OCI-LY7 (cell line): ENCODE results near the gene ZNF536. TPM values are rescaled to one million over a fixed set of nuclear protein-coding genes. Genes with fewer than 3 reads are reported as not detected.

ENCODE experiments used
- BruUV-seq: library from RNA; stranded (reverse); fragments of 400-500 nt; replicated peaks from 2 replicates; lab custom pipeline; 2021; lab: Mats Ljungman, UMichigan
- CTCF ChIA-PET: fragments of 300-600 bp; sonication (Branson Sonifier 250); formaldehyde crosslinking; loops from one replicate; lab custom pipeline; 2022; ENCODE audit warnings: antibody characterized with exemption; ENCODE audit not compliant: unreplicated experiment; lab: Charles Lee
- POLR2A ChIA-PET: fragments of 300-600 bp; sonication (Branson Sonifier 250); formaldehyde crosslinking; loops from one replicate; lab custom pipeline; 2022; ENCODE audit warnings: antibody characterized with exemption; lab: Charles Lee
- DNase-seq: peaks from one replicate; pipeline ENCODE4 v3.0.0-alpha.2; 2015; ENCODE audit warnings: low spot score
- H2AFZ ChIP-seq: fragments of 200-600 bp; sonication (generic), shearing (Covaris generic); 2 replicates; pipeline ENCODE4 v1.6.1; 2014; ENCODE audit warnings: mild to moderate bottlenecking, antibody characterized with exemption, low read length, moderate library complexity
- H3K27ac ChIP-seq: fragments of 200-600 bp; sonication (generic); 2 replicates; pipeline ENCODE4 v1.5.1; 2014; ENCODE audit warnings: mixed run types, low read depth, mild to moderate bottlenecking, moderate library complexity, low read length, inconsistent platforms; ENCODE audit not compliant: poor library complexity, severe bottlenecking
- H3K36me3 ChIP-seq: fragments of 200-600 bp; sonication (generic); 2 replicates; pipeline ENCODE4 v1.6.1; 2014; ENCODE audit warnings: mild to moderate bottlenecking, antibody characterized with exemption, low read length, moderate library complexity, mixed read lengths; ENCODE audit not compliant: insufficient read depth
- H3K4me1 ChIP-seq: fragments of 200-600 bp; sonication (generic); 2 replicates; pipeline ENCODE4 v1.5.1; 2014; ENCODE audit warnings: mild to moderate bottlenecking, low read length; ENCODE audit not compliant: insufficient read depth, poor library complexity, severe bottlenecking
- H3K4me2 ChIP-seq: fragments of 200-600 bp; sonication (generic); 2 replicates; pipeline ENCODE4 v1.6.1; 2014; ENCODE audit warnings: mild to moderate bottlenecking, low read length
- H3K4me3 ChIP-seq: fragments of 200-600 bp; sonication (generic); 2 replicates; pipeline ENCODE4 v1.5.1; 2014; ENCODE audit warnings: mild to moderate bottlenecking, low read depth, low read length; ENCODE audit not compliant: poor library complexity, severe bottlenecking
- H3K79me2 ChIP-seq: fragments of 200-600 bp; sonication (generic); 2 replicates; pipeline ENCODE4 v1.6.1; 2016; ENCODE audit warnings: low read depth, mild to moderate bottlenecking, low read length, moderate library complexity, mixed read lengths; ENCODE audit not compliant: insufficient read depth
- H3K9me2 ChIP-seq: fragments of 200-600 bp; sonication (generic); 2 replicates; pipeline ENCODE4 v1.6.1; 2016; ENCODE audit warnings: mild to moderate bottlenecking, low read length, mixed read lengths; ENCODE audit not compliant: insufficient read depth
- H3K9me3 ChIP-seq: fragments of 200-600 bp; sonication (generic); 2 replicates; pipeline ENCODE4 v1.6.1; 2014; ENCODE audit warnings: mild to moderate bottlenecking, mixed run types, low read length, mixed read lengths
- H4K20me1 ChIP-seq: fragments of 200-600 bp; sonication (generic); 2 replicates; pipeline ENCODE4 v1.6.1; 2014; ENCODE audit warnings: mild to moderate bottlenecking, antibody characterized with exemption, low read length, moderate library complexity, mixed read lengths; ENCODE audit not compliant: insufficient read depth
- EZH2phosphoT487 ChIP-seq: fragments of 200-600 bp; sonication (generic); IDR thresholded peaks from 2 replicates; pipeline ENCODE4 v1.6.1; 2018; ENCODE audit warnings: low read depth, borderline replicate concordance, mild to moderate bottlenecking, mixed run types, antibody characterized with exemption, low read length, moderate library complexity, mixed read lengths
- intact Hi-C: fragments of 100-400 bp; cut with micrococcal nuclease; formaldehyde crosslinking; loops from one replicate; pipeline ENCODE4 v1.10.0; 2022; ENCODE audit not compliant: unreplicated experiment
- total RNA-seq, 2 experiments: library from RNA; depleted of rRNA in 1 of 2; stranded (reverse); fragments of >200 nt in 1 of 2; shearing (Covaris generic) in 1 of 2; gene quantifications; 2 replicates each; pipeline ENCODE4 v1.2.3, GENCODE V29; 2014 to 2022
- TF ChIP-seq, protein P1 (sequence below): fragments of 200-600 bp; sonication (generic); conservative IDR thresholded peaks from 2 replicates; pipeline ENCODE4 v1.5.1; 2014; ENCODE audit warnings: mild to moderate bottlenecking, antibody characterized with exemption, low read length, moderate library complexity, mixed read lengths

The ZNF536 gene
- total RNA-seq, 2 experiments from 2014 or later: 0.06 to 0.30 TPM

DNA sequence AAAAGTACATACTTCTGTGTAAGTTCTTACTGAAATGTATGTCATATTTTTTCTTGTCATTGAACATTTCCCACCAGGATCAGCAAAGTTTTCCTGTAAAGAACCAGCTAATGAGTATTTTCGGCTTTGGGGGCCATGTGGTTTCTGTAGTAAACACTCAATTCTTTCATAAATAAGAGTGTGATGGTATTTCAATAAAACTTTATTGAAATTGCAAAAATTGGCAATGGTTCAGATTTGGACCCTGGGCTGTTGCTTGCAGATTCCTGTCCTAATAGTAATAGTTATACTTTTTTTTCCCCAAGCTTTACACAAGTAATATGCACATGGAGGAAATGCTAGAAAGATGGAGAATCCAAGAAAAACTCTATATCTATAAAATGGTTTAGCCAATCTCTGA is 83.7 kb downstream of the ZNF536 start:
- no peak for TF ChIP-seq EZH2phosphoT487
- TF ChIP-seq, protein P1, sequence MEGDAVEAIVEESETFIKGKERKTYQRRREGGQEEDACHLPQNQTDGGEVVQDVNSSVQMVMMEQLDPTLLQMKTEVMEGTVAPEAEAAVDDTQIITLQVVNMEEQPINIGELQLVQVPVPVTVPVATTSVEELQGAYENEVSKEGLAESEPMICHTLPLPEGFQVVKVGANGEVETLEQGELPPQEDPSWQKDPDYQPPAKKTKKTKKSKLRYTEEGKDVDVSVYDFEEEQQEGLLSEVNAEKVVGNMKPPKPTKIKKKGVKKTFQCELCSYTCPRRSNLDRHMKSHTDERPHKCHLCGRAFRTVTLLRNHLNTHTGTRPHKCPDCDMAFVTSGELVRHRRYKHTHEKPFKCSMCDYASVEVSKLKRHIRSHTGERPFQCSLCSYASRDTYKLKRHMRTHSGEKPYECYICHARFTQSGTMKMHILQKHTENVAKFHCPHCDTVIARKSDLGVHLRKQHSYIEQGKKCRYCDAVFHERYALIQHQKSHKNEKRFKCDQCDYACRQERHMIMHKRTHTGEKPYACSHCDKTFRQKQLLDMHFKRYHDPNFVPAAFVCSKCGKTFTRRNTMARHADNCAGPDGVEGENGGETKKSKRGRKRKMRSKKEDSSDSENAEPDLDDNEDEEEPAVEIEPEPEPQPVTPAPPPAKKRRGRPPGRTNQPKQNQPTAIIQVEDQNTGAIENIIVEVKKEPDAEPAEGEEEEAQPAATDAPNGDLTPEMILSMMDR: no peak
- CTCF ChIA-PET: no interaction called here
- intact Hi-C loops: no loop called here
- Histone ChIP-seq H3K27ac (no peak overlapping the region), H3K36me3 (no peaks in the 10 kb centered on the region), H3K9me3 (no peaks in the 10 kb centered on the region), H3K4me2 (no peak overlapping the region), H2AFZ (no peak overlapping the region), H3K79me2 (no peaks in the 10 kb centered on the region), H3K4me3 (no peak overlapping the region), H3K9me2 (no peaks in the 10 kb centered on the region), H3K4me1 (no peaks in the 10 kb centered on the region), H4K20me1 (no peaks in the 10 kb centered on the region)
- DNase-seq: no peak
- BruUV-seq: no TSS peak
- POLR2A ChIA-PET: interaction anchor here (0.6 to 1.1 kb wide), 2 partner anchors 13 to 169 kb away, joined by 5 to 11 read pairs; no protein-coding TSS in a partner anchor

DNA sequence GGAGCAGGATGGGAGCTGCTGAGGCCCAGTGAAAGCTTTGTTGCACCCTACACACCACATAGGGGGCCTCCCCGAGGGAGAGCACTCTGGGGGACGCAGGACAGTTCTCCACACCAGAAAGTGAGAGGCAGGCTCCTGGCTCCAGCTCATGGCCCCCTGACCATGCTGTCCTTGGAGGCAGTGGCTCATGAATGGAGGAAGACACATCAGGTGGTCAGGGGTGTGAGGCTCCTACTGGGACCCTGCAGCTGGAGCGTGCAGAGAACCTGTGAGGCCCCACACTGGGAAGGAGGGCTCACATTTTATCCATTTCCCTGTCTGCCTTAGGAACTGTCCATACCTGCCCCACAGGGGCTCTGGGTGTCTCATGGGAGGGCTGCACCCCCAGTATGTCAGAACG is 85.3 kb downstream of the ZNF536 start:
- H3K4me2 ChIP-seq: no peak overlapping the region
- no peaks in the 10 kb centered on the region for H3K9me2 ChIP-seq
- no TSS peak for BruUV-seq
- H3K79me2 ChIP-seq: no peaks in the 10 kb centered on the region
- no peaks in the 10 kb centered on the region for H3K4me1 ChIP-seq
- no peak overlapping the region for H3K4me3 ChIP-seq
- H3K9me3 ChIP-seq: no peaks in the 10 kb centered on the region
- no peak overlapping the region for H2AFZ ChIP-seq
- POLR2A ChIA-PET: no interaction called here
- H4K20me1 ChIP-seq: no peaks in the 10 kb centered on the region
- intact Hi-C loops: no loop called here
- CTCF ChIA-PET: no interaction called here
- H3K36me3 ChIP-seq: no peaks in the 10 kb centered on the region
- TF ChIP-seq EZH2phosphoT487: no peak
- TF ChIP-seq, protein P1: no peak
- no peak for DNase-seq
- no peak overlapping the region for H3K27ac ChIP-seq

DNA sequence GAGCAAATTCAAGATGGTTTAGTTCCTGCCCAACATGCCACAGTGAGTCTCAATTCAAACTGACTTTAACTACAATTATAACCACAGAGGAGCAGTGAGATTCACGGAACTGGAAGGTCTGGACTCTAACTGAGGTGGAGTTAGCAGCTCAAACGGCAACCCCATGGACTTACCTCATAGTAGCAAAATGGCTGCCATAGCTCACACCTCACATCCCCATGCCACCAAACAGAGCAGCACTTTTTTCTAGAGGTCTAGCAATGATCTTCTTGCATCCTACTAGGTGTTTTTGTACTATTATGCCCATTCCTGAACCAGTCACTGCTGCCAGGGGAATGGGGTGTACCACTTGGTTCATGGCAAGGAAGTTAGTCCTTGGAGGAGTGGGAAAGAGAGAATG is 87.7 kb downstream of the ZNF536 start:
- H4K20me1 ChIP-seq: no peaks in the 10 kb centered on the region
- H3K9me2 ChIP-seq: no peaks in the 10 kb centered on the region
- no peak for DNase-seq
- no peak overlapping the region for H2AFZ ChIP-seq
- no peak overlapping the region for H3K27ac ChIP-seq
- CTCF ChIA-PET: no interaction called here
- TF ChIP-seq, protein P1: no peak
- TF ChIP-seq EZH2phosphoT487: no peak
- H3K36me3 ChIP-seq: no peaks in the 10 kb centered on the region
- intact Hi-C loops: no loop called here
- no peak overlapping the region for H3K4me3 ChIP-seq
- no peaks in the 10 kb centered on the region for H3K79me2 ChIP-seq
- no TSS peak for BruUV-seq
- POLR2A ChIA-PET: no interaction called here
- H3K9me3 ChIP-seq: no peaks in the 10 kb centered on the region
- H3K4me1 ChIP-seq: no peaks in the 10 kb centered on the region
- H3K4me2 ChIP-seq: no peak overlapping the region
